ENCODE data around the gene DDX39B.

DDX39B gene

GRCh38 chr6:31548544-31548873 lies 6.7 kb upstream of the DDX39B start:
- no peak for DNase-seq (ENCODE audit: low read depth in 2 of 2)

- no peak for DNase-seq (ENCODE audit: low read depth in 2 of 2)
Observed at GRCh38 chr6:31547727-31548543, 6.1 kb upstream of the DDX39B start.

- DNase-seq (ENCODE audit: low read depth in 2 of 2) = peak; percentile 88 to 91
Observed at GRCh38 chr6:31546958-31547726, 5.3 kb upstream of the DDX39B start, which contains the start of gene NFKBIL1. Gene NFKBIL1, plus strand, starts transcription at chr6:31547608. Its CDS starts 87 bp downstream, at chr6:31547695.

GRCh38 chr6:31546339-31546957 lies 4.6 kb upstream of the DDX39B start, which contains the start of gene ATP6V1G2:
Gene ATP6V1G2, minus strand, starts transcription at chr6:31546608. Its CDS starts 49 bp downstream, at chr6:31546559.
- DNase-seq (ENCODE audit: low read depth in 2 of 2) = peak; percentile 73 to 91

GRCh38 chr6:31545291-31545690 lies 3.5 kb upstream of the DDX39B start:
- no peak for DNase-seq (ENCODE audit: low read depth in 2 of 2)

- no peak for DNase-seq (ENCODE audit: low read depth in 2 of 2)
Observed at GRCh38 chr6:31544676-31545075, 2.9 kb upstream of the DDX39B start.

GRCh38 chr6:31543639-31544038 lies 1.8 kb upstream of the DDX39B start:
- DNase-seq (ENCODE audit: low read depth in 2 of 2) = no peak

GRCh38 chr6:31541059-31541657 lies 645 bp downstream of the DDX39B start:
- peak in 1 of 2 experiments; percentile 65 for DNase-seq (ENCODE audit: low read depth in 2 of 2)

- DNase-seq (ENCODE audit: low read depth in 2 of 2) = no peak
Observed at GRCh38 chr6:31540640-31541039, 1.2 kb downstream of the DDX39B start.

- no peak for DNase-seq (ENCODE audit: low read depth in 2 of 2)
Observed at GRCh38 chr6:31538805-31539400, 2.9 kb downstream of the DDX39B start.

GRCh38 chr6:31535538-31536324 lies 6.1 kb downstream of the DDX39B start:
- no peak for DNase-seq (ENCODE audit: low read depth in 2 of 2)

GRCh38 chr6:31534521-31535040 lies 7.2 kb downstream of the DDX39B start:
- DNase-seq (ENCODE audit: low read depth in 2 of 2) = no peak

- DNase-seq (ENCODE audit: low read depth in 2 of 2) = no peak
Observed at GRCh38 chr6:31534011-31534410, 7.8 kb downstream of the DDX39B start.

- DNase-seq (ENCODE audit: low read depth in 2 of 2) = no peak
Observed at GRCh38 chr6:31533455-31533841, 8.4 kb downstream of the DDX39B start.

- no peak for DNase-seq (ENCODE audit: low read depth in 2 of 2)
Observed at GRCh38 chr6:31532644-31533454, 9.0 kb downstream of the DDX39B start.

GRCh38 chr6:31531771-31532643 lies 9.8 kb downstream of the DDX39B start:
- no peak for DNase-seq (ENCODE audit: low read depth in 2 of 2)

GRCh38 chr6:31531162-31531561 lies 10.6 kb downstream of the DDX39B start:
- DNase-seq (ENCODE audit: low read depth in 2 of 2) = no peak

GRCh38 chr6:31530659-31531058 lies 11.1 kb downstream of the DDX39B start:
- no peak for DNase-seq (ENCODE audit: low read depth in 2 of 2)

Data from stimulated activated CD4-positive, alpha-beta T cell treated with anti-CD3 and anti-CD28 coated beads, Interleukin-12 subunit alpha, Interleukin-12 subunit beta, amount 100 ng/mL, for 24 hours (primary cell).